Measurements from ENCODE around the gene DLGAP5. TPM values are rescaled to one million over a fixed set of nuclear protein-coding genes. Genes with fewer than 3 reads are reported as not detected.

The DLGAP5 gene
- total RNA-seq, 1 experiment from 2014 or later, result 72.8 TPM

- Histone ChIP-seq H3K36me3 (ENCODE audit: control insufficient read depth in 1 of 2, insufficient read depth in 2 of 2, low read length in 2 of 2) (no peaks in the 10 kb centered on the region), H3K9ac (ENCODE audit: low read length) (no peak overlapping the region), H3K27me3 (ENCODE audit: insufficient read depth, low read length) (no peaks in the 10 kb centered on the region), H2AFZ (ENCODE audit: low read depth, low read length, poor library complexity, severe bottlenecking) (no peak overlapping the region), H3K9me3 (ENCODE audit: control insufficient read depth in 1 of 2, insufficient read depth in 1 of 2, low read depth in 1 of 2, low read length in 2 of 2) (no peaks in the 10 kb centered on the region), H3K4me1 (ENCODE audit: control insufficient read depth in 1 of 2, insufficient read depth in 2 of 2, low read length in 2 of 2) (no peaks in the 10 kb centered on the region), H4K20me1 (ENCODE audit: insufficient read depth) (no peaks in the 10 kb centered on the region), H3K4me2 (ENCODE audit: low read length) (no peak overlapping the region), H3K79me2 (ENCODE audit: insufficient read depth, low read length) (no peaks in the 10 kb centered on the region), H3K4me3 (replicated peaks in 1 of 2; ENCODE audit: low read depth in 1 of 2, low read length in 2 of 2) (no peak overlapping the region), H3K9me2 (ENCODE audit: insufficient read depth) (no peaks in the 10 kb centered on the region), H3K27ac (ENCODE audit: low read depth, low read length) (no peak overlapping the region)
- CTCF ChIA-PET, result no interaction called here
- no TSS peak for BruUV-seq (replicated peaks)
- no peak for DNase-seq (ENCODE audit: low read depth, low spot score)
- intact Hi-C loops (cut with micrococcal nuclease), result no loop called here
- TF ChIP-seq POLR2AphosphoS5 (IDR thresholded peaks at IDR 0.05; ENCODE audit: low read depth, low read length), result no peak
- TF ChIP-seq EGR1 (IDR thresholded peaks at IDR 0.05; ENCODE audit: low read depth), result no peak
- no peak for TF ChIP-seq CTCF (IDR thresholded peaks at IDR 0.05 in 2 of 3, conservative IDR thresholded peaks at IDR 0.05 in 1 of 3; ENCODE audit: borderline replicate concordance in 1 of 3, insufficient read depth in 1 of 3, low read depth in 2 of 3, low read length in 2 of 3)
- no peak for TF ChIP-seq ATF3 (IDR thresholded peaks at IDR 0.05)
- TF ChIP-seq SIN3A (IDR thresholded peaks at IDR 0.05; ENCODE audit: low read depth), result no peak
- no peak for TF ChIP-seq REST (IDR thresholded peaks at IDR 0.05; ENCODE audit: low read depth)
- no peak for TF ChIP-seq SP1 (IDR thresholded peaks at IDR 0.05; ENCODE audit: low read depth)
- TF ChIP-seq EZH2 (IDR thresholded peaks at IDR 0.05), result no peak
- no peak for TF ChIP-seq SRF (IDR thresholded peaks at IDR 0.05; ENCODE audit: low read depth)
- TF ChIP-seq POLR2A (IDR thresholded peaks at IDR 0.05; ENCODE audit: borderline replicate concordance, extremely low read depth, insufficient read depth, insufficient read length), result no peak
- TF ChIP-seq ZFX (IDR thresholded peaks at IDR 0.05), result no peak
- TF ChIP-seq JUND (IDR thresholded peaks at IDR 0.05), result no peak
- TF ChIP-seq RAD21 (IDR thresholded peaks at IDR 0.05; ENCODE audit: low read depth), result no peak
- no peak for TF ChIP-seq YY1 (IDR thresholded peaks at IDR 0.05; ENCODE audit: extremely low read depth, insufficient replicate concordance, low read depth, low read length)
- no peak for TF ChIP-seq MAX (IDR thresholded peaks at IDR 0.05)
- TF ChIP-seq CBX3 (IDR thresholded peaks at IDR 0.05; ENCODE audit: low read depth), result no peak
- no peak for TF ChIP-seq ZNF274 (IDR thresholded peaks at IDR 0.05; ENCODE audit: low read depth, low read length)
- POLR2A ChIA-PET, result interaction anchor here (1.0 to 2.1 kb wide), 2 partner anchors 9 to 14 kb away, joined by 6 read pairs; no protein-coding TSS in a partner anchor
- ATAC-seq, result no peak
- RAD21 ChIA-PET (ENCODE audit: low non-redundant PET in 1 of 2, low total read pairs in 2 of 2, uncharacterized antibody in 2 of 2, unreplicated experiment in 2 of 2), result no interaction called here
These were observed 74.9 kb downstream of the DLGAP5 start for GRCh38 chr14:55116246-55117030.
